Measurements from ENCODE around the gene VRTN. TPM values are rescaled to one million over a fixed set of nuclear protein-coding genes. Genes with fewer than 3 reads are reported as not detected.

VRTN gene
- total and polyA plus RNA-seq, 2 of the 8 experiments (the other 6 are each of a cell fraction or from before 2014, with no cell fraction given), result 133 to 148 TPM

- CTCF ChIA-PET (ENCODE audit: partially characterized antibody), result interaction anchor here (0.8 to 3.8 kb wide), 19 partner anchors 8 to 120 kb away, joined by 3 to 29 read pairs (median 5); partner anchors contain the start of genes SYNDIG1L and VRTN
- Histone ChIP-seq H4K5ac (ENCODE audit: insufficient read length, low read depth, low read length) (no peak overlapping the region), H3K79me1 (ENCODE audit: low read depth, low read length) (no peaks in the 10 kb centered on the region), H2BK120ac (replicated peaks; ENCODE audit: low read depth, low read length) (peak overlapping the region; percentile 48), H3K14ac (ENCODE audit: insufficient read length) (no peak overlapping the region), H3K27ac (ENCODE audit: low read depth, low read length) (no peak overlapping the region; the same call in 1 of the 2 replicates), H3K18ac (ENCODE audit: extremely low read depth, low read length) (no peak overlapping the region), H2AK5ac (ENCODE audit: low read depth, low read length) (no peak overlapping the region), H2BK12ac (ENCODE audit: low read depth, low read length) (peak overlapping the region; percentile 64; the same call in 1 of the 2 replicates), H2BK5ac (ENCODE audit: low read depth, low read length) (peak overlapping the region; percentile 86; the same call in 1 of the 2 replicates), H3K27me3 (replicated peaks in 1 of 4; ENCODE audit: control insufficient read depth in 3 of 4, extremely low read depth in 1 of 4, insufficient read depth in 3 of 4, low read length in 3 of 4) (no peaks in the 10 kb centered on the region), H4K20me1 (replicated peaks in 1 of 2; ENCODE audit: control insufficient read depth in 1 of 2, insufficient read depth in 2 of 2, low read length in 2 of 2) (no peaks in the 10 kb centered on the region), H3K36me3 (ENCODE audit: control insufficient read depth in 2 of 4, insufficient read depth in 4 of 4, low read length in 3 of 4) (no peaks in the 10 kb centered on the region), H3K4me3 (ENCODE audit: extremely low read depth in 1 of 4, insufficient read depth in 2 of 4, low read depth in 3 of 4, low read length in 4 of 4) (no peak overlapping the region), H2BK15ac (ENCODE audit: low read length) (peak overlapping the region; percentile 23; the same call in 1 of the 2 replicates), H2AFZ (ENCODE audit: low read length) (no peak overlapping the region), H3K56ac (replicated peaks; ENCODE audit: insufficient read length, low read depth, low read length) (no peak overlapping the region), H2BK20ac (ENCODE audit: low read length) (no peak overlapping the region), H3K4ac (replicated peaks; ENCODE audit: insufficient read length, low read depth, low read length) (no peak overlapping the region), H3K23ac (ENCODE audit: insufficient read length) (no peak overlapping the region), H4K8ac (ENCODE audit: extremely low read depth, insufficient read depth, low read length) (no peak overlapping the region), H4K91ac (replicated peaks; ENCODE audit: insufficient read length, low read length) (no peak overlapping the region), H3K9ac (replicated peaks in 1 of 4; ENCODE audit: extremely low read depth in 1 of 4, low read depth in 3 of 4, low read length in 3 of 4) (0 out of 7 replicates have a peak overlapping the region, but pooled peaks of 1 of the 4 experiments have one; percentile 2), H3K4me2 (ENCODE audit: insufficient read depth in 1 of 2, low read depth in 2 of 2, low read length in 2 of 2) (0 out of 4 replicates have a peak overlapping the region, but pooled peaks of 1 of the 2 experiments have one; percentile 19), H3K23me2 (ENCODE audit: low read depth, low read length) (peaks cover 2% of the 10 kb centered on the region; the same call in 1 of the 2 replicates), H3K9me3 (ENCODE audit: insufficient read depth in 2 of 2, low read depth in 1 of 2, low read length in 1 of 2) (no peaks in the 10 kb centered on the region), H3K79me2 (ENCODE audit: control insufficient read depth in 1 of 2, insufficient read depth in 2 of 2, low read length in 2 of 2) (no peaks in the 10 kb centered on the region), H3K4me1 (replicated peaks in 1 of 4; ENCODE audit: control insufficient read depth in 3 of 4, insufficient read depth in 4 of 4, low read length in 3 of 4) (peaks cover 3 to 34% (median 25%) of the 10 kb centered on the region in 4 experiments)
- POLR2A ChIA-PET (ENCODE audit: partially characterized antibody), result interaction anchor here (0.8 to 1.4 kb wide), 4 partner anchors 9 to 53 kb away, joined by 3 read pairs; partner anchors contain the start of gene VRTN
- FAIRE-seq (no peak), DNase-seq (ENCODE audit: low read depth in 1 of 2, low spot score in 2 of 2) (no peak)
- WGBS, 2 experiments (ENCODE audit: extremely low coverage in 1 of 2, insufficient coverage in 1 of 2, insufficient read length in 1 of 2, insufficient replicate concordance in 2 of 2, low coverage in 1 of 2, low lambda C conversion rate in 2 of 2, missing lambda C conversion rate in 1 of 2), result 56% methylated on average over 7 of the region's 8 CpGs; no CpG with 5 or more reads in 1 of the 2 experiments
- TF ChIP-seq YY1 (IDR thresholded peaks at IDR 0.05; ENCODE audit: low read depth, low read length), result no peak
- no peak for TF ChIP-seq CBX8 (IDR thresholded peaks at IDR 0.05; ENCODE audit: borderline replicate concordance, low read depth, low read length)
- TF ChIP-seq KDM1A (IDR thresholded peaks at IDR 0.05; ENCODE audit: borderline replicate concordance, low read length), result peak; percentile 97; the same call in 1 of the 2 replicates
- TF ChIP-seq TCF12 (IDR thresholded peaks at IDR 0.05; ENCODE audit: low read depth, low read length), result no peak
- no peak for TF ChIP-seq NRF1 (IDR thresholded peaks at IDR 0.05; ENCODE audit: low read depth, low read length)
- no peak for TF ChIP-seq JUND (IDR thresholded peaks at IDR 0.05; ENCODE audit: low read length)
- peak in 1 of 2 experiments; percentile 96; a peak in 2 of 4 replicates for TF ChIP-seq HDAC2 (IDR thresholded peaks at IDR 0.05; ENCODE audit: borderline replicate concordance in 1 of 2, low read depth in 2 of 2, low read length in 2 of 2)
- no peak for TF ChIP-seq TAF1 (IDR thresholded peaks at IDR 0.05; ENCODE audit: low read depth, low read length)
- TF ChIP-seq KDM5A (IDR thresholded peaks at IDR 0.05; ENCODE audit: low read length), result no peak
- no peak for TF ChIP-seq NANOG (IDR thresholded peaks at IDR 0.05; ENCODE audit: insufficient read depth, low read depth, low read length, poor library complexity, severe bottlenecking)
These were observed 52.7 kb downstream of the VRTN start for GRCh38 chr14:74400919-74401503.
